Effector CD8-positive, alpha-beta T cell (primary cell): ENCODE measurements around the gene UNC5B.
A peak's percentile ranks its signal among the peaks of the same experiment; 100 is the strongest.

Experiments
- DNase-seq: peaks from one replicate; lab custom pipeline; 2025; lab: John Stamatoyannopoulos, UW

The UNC5B gene

GRCh38 chr10:71299071-71299785 lies 86.9 kb downstream of the UNC5B start:
- no peak for DNase-seq

GRCh38 chr10:71300555-71301370 lies 88.4 kb downstream of the UNC5B start:
- no peak for DNase-seq

DNA sequence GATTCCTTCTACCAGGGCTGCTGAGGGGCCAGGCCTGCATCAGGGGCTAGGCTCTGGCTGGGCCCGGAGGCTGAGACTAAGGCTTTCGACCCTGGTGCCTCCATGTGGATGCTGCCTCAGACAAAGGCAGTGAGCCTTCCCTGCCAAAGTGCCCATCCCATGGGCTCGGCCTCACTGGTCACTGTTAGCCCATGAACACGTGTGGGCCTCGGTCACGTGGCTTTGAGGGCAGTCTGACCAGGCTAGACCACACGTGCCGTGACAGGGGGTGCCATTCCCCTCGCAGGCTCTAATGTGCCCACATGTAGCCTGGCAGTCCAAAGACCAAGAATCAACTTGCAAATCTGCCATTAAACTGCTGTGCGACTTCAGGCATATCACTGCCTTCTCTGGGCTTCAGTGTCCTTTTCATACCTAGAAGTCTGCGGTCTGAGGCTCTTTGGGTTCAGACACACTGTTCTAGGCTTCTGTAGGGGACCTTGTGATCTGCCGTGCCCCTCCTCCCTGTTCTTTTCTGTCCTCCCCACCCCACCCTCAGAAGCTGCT lies 89.1 kb downstream of the UNC5B start:
- DNase-seq = no peak

DNA sequence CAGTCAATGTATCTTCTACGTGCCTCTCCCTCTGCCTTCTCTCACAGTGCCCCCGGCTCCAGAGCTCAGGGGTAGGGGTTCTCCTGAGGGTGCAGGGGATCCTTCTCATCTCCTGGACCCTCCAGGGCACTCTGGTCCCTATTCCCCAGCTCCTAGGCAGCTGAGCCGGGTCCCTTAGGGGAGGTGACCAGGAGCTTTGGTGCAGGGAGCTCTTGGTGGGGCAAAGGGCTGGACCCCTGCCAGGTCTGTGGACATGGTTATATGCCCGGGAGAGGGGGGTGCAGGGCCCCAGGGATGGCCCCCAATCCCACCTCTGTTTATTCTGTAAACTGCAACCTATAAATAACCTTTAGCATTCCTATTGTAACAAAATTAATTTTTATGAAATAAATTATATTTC lies 90.1 kb downstream of the UNC5B start:
- DNase-seq = no peak

- no peak for DNase-seq
Measured at GRCh38 chr10:71302874-71303568, 90.7 kb downstream of the UNC5B start.

GRCh38 chr10:71303569-71303907 lies 91.2 kb downstream of the UNC5B start:
- DNase-seq = no peak

DNA sequence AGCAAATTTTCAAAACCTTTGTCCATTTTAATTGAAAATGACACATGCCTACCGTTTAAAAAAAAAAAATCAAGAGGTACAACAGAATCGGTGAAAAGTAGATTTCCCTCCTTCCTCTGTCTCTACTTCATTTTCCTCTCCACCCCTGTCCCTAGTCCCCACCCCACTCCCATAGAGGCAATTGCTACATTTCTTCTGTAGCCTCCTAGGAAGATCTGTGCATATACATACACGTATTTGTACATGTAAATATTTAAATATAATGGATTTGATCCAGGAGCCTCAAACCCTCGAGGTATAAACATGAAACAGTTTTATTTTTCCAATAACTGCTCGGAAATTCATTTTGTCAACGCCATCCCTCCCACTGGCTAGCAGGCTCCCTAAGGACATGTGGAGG lies 92.5 kb downstream of the UNC5B start:
- no peak for DNase-seq

- DNase-seq = no peak
Measured at GRCh38 chr10:71306979-71307378, 94.6 kb downstream of the UNC5B start.

DNA sequence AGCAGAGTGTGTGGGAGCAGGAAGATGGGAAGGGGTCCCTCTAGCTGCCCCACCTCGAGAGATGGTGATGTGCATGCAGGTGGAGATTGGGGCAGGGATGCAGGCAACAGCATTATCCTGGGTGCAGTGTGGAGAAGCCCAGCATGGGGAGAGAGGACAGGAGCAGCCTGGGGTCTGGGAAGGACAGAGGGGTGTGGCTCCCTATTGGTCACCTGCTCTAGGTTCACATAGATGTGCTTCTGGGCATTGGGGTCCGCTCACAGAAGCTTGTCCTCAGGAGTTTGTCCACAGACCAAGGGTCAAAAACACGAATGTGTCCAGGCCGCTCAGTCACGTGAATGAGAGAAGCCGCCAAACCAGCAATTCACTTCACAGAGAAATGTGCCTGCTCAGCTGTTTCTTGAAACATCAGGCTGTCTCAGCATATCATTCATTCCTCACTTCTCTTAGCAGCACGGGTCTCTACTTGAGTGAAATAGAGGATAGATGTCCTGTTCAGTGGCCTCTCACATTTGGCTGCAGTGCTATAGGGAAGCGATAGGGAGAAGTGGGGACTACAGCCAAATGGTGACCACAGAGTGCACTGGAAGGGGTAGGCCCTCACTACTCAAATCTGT lies 95.2 kb downstream of the UNC5B start:
- no peak for DNase-seq

DNA sequence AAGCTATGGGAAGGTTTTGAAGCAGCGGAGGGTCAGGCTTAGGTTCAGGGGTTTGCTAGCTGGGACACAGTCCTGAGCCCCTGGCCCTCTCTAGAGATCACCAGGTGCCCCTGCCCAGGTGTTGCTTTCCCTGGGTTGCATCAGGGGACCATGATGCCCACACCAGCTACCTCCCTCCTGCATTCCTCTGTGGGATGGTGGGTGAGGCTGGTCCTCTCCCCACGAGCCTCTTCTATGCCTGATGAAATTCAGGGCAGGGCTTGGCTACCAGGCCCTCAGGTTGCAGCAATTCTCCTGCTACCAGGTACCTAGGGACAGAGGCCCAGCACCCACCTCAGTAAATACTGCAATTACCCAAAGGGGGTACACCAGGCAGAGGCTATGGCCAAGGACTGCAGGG lies 95.9 kb downstream of the UNC5B start:
- DNase-seq = no peak

DNA sequence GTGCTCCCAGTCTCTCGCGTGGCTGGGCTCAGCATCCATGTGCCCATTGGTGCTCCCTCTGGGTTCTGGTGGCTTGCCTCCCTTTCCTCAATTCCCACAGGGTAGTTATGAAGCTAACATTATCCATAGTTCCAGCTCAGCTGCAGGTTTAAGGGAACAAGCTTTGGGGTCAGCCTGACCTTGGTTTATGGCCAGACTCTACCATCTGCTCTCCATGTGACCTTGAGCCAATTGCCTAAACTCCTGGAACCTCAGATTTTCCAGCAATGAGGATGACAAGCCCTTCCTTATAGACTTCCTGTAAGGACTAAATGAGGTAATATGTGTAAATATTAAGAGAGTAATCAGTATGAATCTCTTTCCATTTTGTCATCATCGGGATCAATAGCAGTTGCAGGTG lies 96.6 kb downstream of the UNC5B start:
- no peak for DNase-seq

- no peak for DNase-seq
Measured at GRCh38 chr10:71309919-71310318, 97.5 kb downstream of the UNC5B start.

GRCh38 chr10:71312220-71312619 lies 99.8 kb downstream of the UNC5B start:
- DNase-seq = no peak

GRCh38 chr10:71312811-71313789 lies 100.7 kb downstream of the UNC5B start:
- no peak for DNase-seq

DNA sequence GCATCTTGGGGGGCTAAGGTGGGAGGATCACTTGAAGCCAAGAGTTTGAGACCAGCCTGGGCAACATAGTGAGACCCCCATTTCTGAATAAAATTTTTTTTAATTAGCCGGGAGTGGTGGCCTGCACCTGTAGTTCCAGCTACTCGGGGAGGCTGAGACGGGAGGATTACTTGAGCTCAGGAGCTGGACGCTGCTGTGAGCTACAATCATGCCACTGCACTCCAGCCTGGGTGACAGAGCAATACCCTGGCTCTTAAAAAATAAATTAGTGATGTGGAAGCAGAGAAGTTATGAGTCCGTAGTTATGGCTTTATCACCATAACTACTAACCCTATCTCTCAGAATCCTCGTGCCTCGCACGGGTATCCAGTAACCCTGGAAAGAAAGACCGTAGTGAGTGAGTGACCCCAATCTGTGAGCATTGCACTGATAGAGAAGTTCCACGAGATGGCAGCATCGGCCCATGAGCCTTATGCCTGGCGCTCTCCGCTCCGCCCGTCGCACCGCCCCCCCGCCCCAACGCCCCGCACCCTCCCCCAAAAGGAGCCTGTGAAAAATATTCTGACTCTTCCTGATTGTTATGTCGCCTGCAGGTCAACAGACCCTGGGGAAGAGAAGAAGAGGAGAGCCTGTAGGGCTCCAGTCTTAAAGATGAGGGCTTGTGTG lies 101.8 kb downstream of the UNC5B start:
- peak; percentile 48 for DNase-seq

DNA sequence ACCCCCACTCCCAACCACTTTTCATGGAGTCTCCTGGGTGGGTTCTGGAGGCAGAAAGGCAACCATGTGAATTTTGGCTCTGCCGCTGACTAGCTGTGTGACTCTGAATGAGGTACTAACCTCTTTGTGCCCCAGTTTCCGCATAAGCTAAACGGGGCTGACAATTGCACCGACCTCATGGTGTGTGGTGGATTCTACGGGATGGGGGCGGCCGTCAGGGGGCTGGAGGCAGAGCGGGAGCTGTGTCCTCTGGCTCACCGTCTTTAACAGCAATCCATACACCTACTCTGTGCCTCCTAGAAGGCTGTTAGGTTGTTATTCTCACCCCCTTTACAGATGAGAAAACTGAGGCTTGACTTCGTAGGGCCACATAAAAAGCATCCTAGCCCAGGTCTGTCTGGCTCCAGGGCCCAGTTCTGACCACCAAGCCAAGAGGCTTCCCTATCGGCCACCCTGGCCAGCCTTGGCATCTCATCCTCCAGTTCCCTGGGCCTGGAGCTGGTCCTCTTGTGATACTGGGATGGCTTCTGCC lies 102.4 kb downstream of the UNC5B start:
- no peak for DNase-seq

DNA sequence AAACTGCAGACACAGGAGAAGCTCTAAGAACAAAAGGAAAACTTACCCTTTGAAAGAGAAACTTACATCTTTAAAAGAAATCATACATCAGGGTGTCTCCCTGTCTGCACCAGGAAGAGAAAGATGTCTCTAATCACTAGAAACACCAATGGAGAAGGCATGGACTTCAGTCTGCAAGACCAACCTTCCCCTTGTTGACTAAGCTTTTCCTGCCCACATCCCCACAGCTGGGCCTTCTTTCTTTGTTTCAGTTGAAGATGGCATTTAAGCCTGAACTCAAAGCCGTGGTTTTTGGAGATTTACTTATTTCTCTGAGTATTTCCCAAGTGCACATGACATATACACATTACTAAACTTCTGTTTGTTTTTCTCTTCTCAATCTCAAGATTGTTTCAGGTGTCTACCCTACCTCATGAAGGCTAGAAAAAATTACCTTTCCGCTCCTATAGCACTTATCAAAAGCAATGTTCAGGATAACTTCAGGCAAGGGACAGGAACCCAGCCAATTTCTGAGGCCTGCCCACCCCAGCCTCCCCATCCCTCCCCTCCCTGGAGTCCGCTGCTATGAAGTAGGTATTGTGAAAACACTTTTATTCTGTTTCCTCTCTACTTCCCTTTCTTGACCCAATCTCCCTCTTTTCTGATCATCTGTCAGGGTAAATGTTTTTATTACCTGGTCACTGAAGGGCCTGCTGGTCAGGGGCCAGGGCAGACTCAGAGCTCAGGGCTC lies 103.9 kb downstream of the UNC5B start:
- no peak for DNase-seq

- DNase-seq = no peak
Measured at GRCh38 chr10:71316786-71317160, 104.4 kb downstream of the UNC5B start.

DNA sequence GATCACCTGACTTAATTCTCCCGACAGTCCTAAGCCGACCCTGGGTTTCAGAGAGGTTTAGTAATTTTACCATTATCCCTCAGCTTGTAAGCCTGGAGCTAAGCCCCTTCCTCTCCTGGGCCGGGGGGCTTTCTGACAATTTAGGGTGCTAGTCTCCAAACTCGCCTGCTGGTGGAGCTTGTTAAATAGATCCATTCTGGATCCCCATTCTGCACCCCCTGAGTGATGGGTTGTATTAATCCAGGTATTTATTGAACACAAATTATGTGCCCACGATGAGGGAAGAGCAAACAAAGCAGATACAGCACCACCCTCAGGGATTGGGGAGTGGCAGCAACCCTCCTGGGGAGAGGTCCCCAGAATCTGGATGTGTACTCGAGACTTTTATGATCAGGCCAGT lies 105.4 kb downstream of the UNC5B start:
- no peak for DNase-seq
